Epithelial cell of esophagus (primary cell): Measurements from ENCODE around the gene POU3F3.

Source experiments
- DNase-seq: peaks from one replicate; pipeline ENCODE4 v3.0.0; 2010; ENCODE audit warnings: low read depth
- H3K4me3 ChIP-seq: 2 replicates; pipeline ENCODE4 v1.5.1; 2011; ENCODE audit warnings: mild to moderate bottlenecking, low read length, control low read depth
- CTCF ChIP-seq: IDR thresholded peaks from 2 replicates; pipeline ENCODE4 v1.5.1; 2011; ENCODE audit warnings: low read depth, mild to moderate bottlenecking, low read length, control low read depth, inconsistent platforms; ENCODE audit not compliant: insufficient read depth; ENCODE audit errors: missing control alignments

POU3F3 gene

GRCh38 chr2:104840893-104841585, 12.9 kb upstream of the POU3F3 start:
- H3K4me3 ChIP-seq: no peak overlapping the region
- no peak for TF ChIP-seq CTCF
- DNase-seq: no peak

GRCh38 chr2:104841744-104842143, 12.2 kb upstream of the POU3F3 start:
- no peak overlapping the region for H3K4me3 ChIP-seq
- DNase-seq: no peak
- TF ChIP-seq CTCF: no peak

- no peak for DNase-seq
- no peak overlapping the region for H3K4me3 ChIP-seq
- TF ChIP-seq CTCF: no peak
These were observed 8.9 kb upstream of the POU3F3 start for GRCh38 chr2:104844807-104845551.

DNA sequence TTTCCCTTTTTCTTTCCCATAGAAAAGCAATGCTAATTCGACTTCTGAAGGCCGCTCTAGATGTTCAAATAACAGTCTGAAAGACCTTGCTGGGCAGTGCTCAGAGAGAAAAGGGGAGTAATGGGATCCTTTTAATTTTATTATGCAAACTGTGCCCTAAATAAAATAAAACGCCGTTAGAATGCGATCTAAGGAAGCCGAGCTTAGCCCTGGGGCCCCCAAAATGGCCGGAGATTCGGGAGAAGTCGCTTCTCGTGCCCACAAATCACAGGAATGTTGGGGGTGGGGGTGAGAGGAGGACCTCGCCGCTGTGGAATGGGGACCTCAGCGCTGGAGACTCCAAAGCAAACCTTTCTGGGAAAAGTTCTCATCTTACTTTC, 8.4 kb upstream of the POU3F3 start:
- H3K4me3 ChIP-seq: no peak overlapping the region
- no peak for DNase-seq
- no peak for TF ChIP-seq CTCF

DNA sequence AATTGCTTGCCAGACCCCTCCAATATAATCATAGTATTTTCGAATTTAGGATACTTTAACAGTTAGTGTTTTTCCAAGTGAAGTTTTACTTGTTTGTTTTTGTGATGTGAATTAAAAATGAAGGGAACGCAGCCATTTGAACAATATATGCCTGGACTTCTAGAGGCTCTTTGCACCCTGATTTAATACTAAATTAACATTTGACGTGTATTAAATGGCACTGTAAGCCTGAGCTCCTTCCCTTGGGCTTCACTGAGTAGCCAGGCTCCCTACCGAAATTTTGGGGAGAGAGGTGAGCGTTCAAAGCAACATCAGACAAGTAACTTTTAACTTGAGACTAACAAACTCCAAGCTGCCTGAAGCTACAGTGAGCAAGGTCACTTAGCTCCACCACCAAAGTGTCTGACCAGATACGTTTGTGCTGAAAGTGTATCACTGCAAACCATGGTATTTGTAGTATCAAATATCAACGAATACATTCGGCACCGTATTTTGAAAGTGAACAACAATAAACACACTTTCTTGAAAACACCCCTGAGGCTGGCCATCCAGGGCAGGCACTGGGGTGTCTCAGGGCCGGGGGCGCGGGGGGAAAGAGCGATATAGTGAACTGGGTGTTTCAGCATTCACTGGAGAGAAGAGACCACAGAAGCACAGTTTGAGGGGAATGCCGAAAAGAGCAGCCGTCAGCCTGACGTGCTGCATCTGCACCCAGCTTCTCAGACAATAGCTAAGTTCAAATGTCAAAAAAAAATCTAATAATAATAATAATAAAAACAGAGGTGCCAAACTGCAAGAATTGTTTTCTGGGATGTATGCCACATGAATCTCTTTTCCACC, 7.7 kb upstream of the POU3F3 start:
- no peak for TF ChIP-seq CTCF
- DNase-seq: no peak
- H3K4me3 ChIP-seq: no peak overlapping the region

- TF ChIP-seq CTCF: no peak
- no peak overlapping the region for H3K4me3 ChIP-seq
- no peak for DNase-seq
These were observed 6.9 kb upstream of the POU3F3 start for GRCh38 chr2:104846786-104847585.
